ENCODE results near the gene GLS. TPM values are rescaled to one million over a fixed set of nuclear protein-coding genes. Genes with fewer than 3 reads are reported as not detected.

GLS gene
- total and polyA plus RNA-seq, 2 donors (not counting 3 experiments of a cell fraction or from before 2014, with no cell fraction given), result 49.0 to 183 TPM

DNA sequence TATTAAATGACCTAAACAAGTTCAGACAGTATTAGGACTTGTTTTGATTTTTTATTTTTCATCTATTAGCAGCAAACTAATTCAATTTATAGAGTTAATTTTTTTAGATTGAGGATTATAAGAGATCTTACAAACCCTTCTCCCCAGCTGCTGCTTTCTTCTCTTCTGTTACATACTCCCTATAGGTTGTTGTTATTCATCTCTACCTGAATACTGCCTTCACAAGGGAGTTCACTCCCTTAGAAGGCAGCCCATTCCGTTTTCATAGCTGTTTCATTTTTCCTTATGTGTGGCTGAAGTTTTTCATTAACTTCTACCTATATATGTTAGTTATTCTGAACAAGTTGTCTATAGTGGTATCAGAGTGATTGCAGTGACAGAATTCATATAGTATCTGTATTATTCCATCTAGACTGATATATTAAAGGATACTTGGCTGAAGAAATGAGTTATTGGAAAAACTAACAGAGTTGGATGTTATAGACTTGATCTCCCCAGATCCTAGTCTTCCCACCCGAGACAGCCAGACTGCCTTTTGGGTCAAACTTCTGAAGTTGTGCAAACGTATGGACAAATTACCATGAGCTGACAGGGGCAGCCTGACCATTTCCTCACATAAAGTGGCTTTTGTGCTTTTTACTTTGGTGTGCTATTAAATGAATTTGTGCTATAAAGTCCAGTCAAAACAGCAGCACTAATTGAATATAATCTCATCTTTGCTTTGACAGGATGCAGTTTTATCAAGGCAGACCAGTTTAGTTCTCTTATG lies 8.7 kb downstream of the GLS start:
- ChIA-PET CTCF (interaction anchor here (1.0 to 5.5 kb wide), 4 partner anchors 10 to 50 kb away, joined by 3 to 36 read pairs (median 4); no protein-coding TSS in a partner anchor), POLR2A (interaction anchor here (0.5 kb wide), 1 partner anchor 12 kb away, joined by 3 read pairs; no protein-coding TSS in a partner anchor)
- Histone ChIP-seq H3K79me2 (ENCODE audit: control insufficient read depth, insufficient read depth, low read length) (peaks cover 97% of the 10 kb centered on the region), H3K4me3 (replicated peaks in 1 of 3; ENCODE audit: insufficient read depth in 1 of 3, low read depth in 1 of 3, low read length in 3 of 3) (no peak overlapping the region), H3K4me2 (ENCODE audit: insufficient read depth, low read length) (peak overlapping the region; percentile 12), H3K4me1 (ENCODE audit: control insufficient read depth, extremely low read depth, insufficient read depth, low read length) (peaks cover 36% of the 10 kb centered on the region), H3K36me3 (ENCODE audit: control insufficient read depth in 2 of 2, extremely low read depth in 1 of 2, insufficient read depth in 2 of 2, low read length in 2 of 2) (peaks cover 0 to 5% of the 10 kb centered on the region in 2 experiments), H4K20me1 (replicated peaks; ENCODE audit: control insufficient read depth, extremely low read depth, insufficient read depth, low read length) (peaks cover 4% of the 10 kb centered on the region), H3K9me3 (replicated peaks; ENCODE audit: control insufficient read depth, insufficient read depth, low read length) (no peaks in the 10 kb centered on the region), H3K27ac (ENCODE audit: insufficient read depth, low read depth, low read length) (no peak overlapping the region), H3K27me3 (ENCODE audit: control insufficient read depth in 2 of 2, insufficient read depth in 2 of 2, low read length in 2 of 2) (no peaks in the 10 kb centered on the region), H3K9ac (replicated peaks; ENCODE audit: extremely low read depth, insufficient read depth, low read length) (no peak overlapping the region), H2AFZ (ENCODE audit: low read depth, low read length) (no peak overlapping the region), H3K9me1 (replicated peaks; ENCODE audit: control insufficient read depth, extremely low read depth, insufficient read depth, low read length) (no peaks in the 10 kb centered on the region)
- FAIRE-seq (no peak), DNase-seq (ENCODE audit: low read depth, low spot score) (no peak)
- dilution Hi-C loops (cut with MboI; ENCODE audit: extremely low pct_ligation_motif_present, low sequenced_read_pairs), result no loop called here
- BruUV-seq (replicated peaks), result no TSS peak
- intact Hi-C loops (cut with micrococcal nuclease), result loop anchor here (10.0 kb wide), 1 partner anchor 205 kb away; no protein-coding TSS in a partner anchor
- TF ChIP-seq, protein P1, sequence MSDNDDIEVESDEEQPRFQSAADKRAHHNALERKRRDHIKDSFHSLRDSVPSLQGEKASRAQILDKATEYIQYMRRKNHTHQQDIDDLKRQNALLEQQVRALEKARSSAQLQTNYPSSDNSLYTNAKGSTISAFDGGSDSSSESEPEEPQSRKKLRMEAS (IDR thresholded peaks at IDR 0.05; ENCODE audit: insufficient read depth, insufficient read length), result no peak
- no peak for TF ChIP-seq GATA2 (IDR thresholded peaks at IDR 0.05; ENCODE audit: insufficient read depth, insufficient read length, low read depth, low read length)
- TF ChIP-seq JUN (IDR thresholded peaks at IDR 0.05; ENCODE audit: borderline replicate concordance, insufficient read depth, insufficient read length, low read depth), result no peak
- TF ChIP-seq, protein P2, sequence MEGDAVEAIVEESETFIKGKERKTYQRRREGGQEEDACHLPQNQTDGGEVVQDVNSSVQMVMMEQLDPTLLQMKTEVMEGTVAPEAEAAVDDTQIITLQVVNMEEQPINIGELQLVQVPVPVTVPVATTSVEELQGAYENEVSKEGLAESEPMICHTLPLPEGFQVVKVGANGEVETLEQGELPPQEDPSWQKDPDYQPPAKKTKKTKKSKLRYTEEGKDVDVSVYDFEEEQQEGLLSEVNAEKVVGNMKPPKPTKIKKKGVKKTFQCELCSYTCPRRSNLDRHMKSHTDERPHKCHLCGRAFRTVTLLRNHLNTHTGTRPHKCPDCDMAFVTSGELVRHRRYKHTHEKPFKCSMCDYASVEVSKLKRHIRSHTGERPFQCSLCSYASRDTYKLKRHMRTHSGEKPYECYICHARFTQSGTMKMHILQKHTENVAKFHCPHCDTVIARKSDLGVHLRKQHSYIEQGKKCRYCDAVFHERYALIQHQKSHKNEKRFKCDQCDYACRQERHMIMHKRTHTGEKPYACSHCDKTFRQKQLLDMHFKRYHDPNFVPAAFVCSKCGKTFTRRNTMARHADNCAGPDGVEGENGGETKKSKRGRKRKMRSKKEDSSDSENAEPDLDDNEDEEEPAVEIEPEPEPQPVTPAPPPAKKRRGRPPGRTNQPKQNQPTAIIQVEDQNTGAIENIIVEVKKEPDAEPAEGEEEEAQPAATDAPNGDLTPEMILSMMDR (IDR thresholded peaks at IDR 0.05; ENCODE audit: extremely low read depth in 1 of 2, insufficient read depth in 1 of 2, low read depth in 1 of 2, low read length in 2 of 2), result no peak
- no peak for TF ChIP-seq POLR2A (IDR thresholded peaks at IDR 0.05; ENCODE audit: low read depth, low read length)
- TF ChIP-seq MYC (IDR thresholded peaks at IDR 0.05; ENCODE audit: low read depth, low read length), result no peak
- TF ChIP-seq FOS (IDR thresholded peaks at IDR 0.05; ENCODE audit: borderline replicate concordance, insufficient read depth, low read length), result no peak
- no peak for TF ChIP-seq EZH2 (IDR thresholded peaks at IDR 0.05; ENCODE audit: borderline replicate concordance, low read depth, low read length, severe bottlenecking)
- no peak for TF ChIP-seq POLR2AphosphoS5 (IDR thresholded peaks at IDR 0.05; ENCODE audit: insufficient read depth, low read depth, low read length)

Measured in endothelial cell of umbilical vein (primary cell).